ENCODE data around the gene TECRL.
A peak's percentile ranks its signal among the peaks of the same experiment; 100 is the strongest.

TECRL gene

DNA sequence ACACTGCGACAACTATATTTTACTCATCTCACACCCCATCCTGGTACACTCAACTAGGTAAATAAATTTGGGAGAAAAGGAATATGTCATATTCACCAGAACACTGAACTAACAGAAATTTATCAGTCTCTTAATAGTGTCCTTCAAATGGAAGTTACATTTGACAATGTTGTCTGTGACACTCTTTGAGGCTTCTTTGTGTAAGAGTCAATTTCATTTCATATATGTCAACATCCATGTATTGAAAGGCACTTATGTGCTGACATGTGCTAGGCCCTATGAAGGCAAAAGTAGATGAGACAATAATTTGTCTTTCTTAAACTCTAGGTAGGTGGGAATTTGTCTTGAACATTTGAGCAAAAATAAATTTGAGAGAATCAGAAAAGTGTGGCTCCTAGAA, 82.0 kb downstream of the TECRL start:
- no peak for DNase-seq (ENCODE audit: low read depth)

- DNase-seq (ENCODE audit: low read depth) = no peak
These were observed 82.7 kb downstream of the TECRL start for GRCh38 chr4:64326507-64326906.

- DNase-seq (ENCODE audit: low read depth) = no peak
These were observed 103.0 kb downstream of the TECRL start for GRCh38 chr4:64306255-64306565.

- DNase-seq (ENCODE audit: low read depth) = no peak
These were observed 103.5 kb downstream of the TECRL start for GRCh38 chr4:64305565-64306254.

GRCh38 chr4:64272432-64272831, 136.8 kb downstream of the TECRL start:
- no peak for DNase-seq (ENCODE audit: low read depth)

DNA sequence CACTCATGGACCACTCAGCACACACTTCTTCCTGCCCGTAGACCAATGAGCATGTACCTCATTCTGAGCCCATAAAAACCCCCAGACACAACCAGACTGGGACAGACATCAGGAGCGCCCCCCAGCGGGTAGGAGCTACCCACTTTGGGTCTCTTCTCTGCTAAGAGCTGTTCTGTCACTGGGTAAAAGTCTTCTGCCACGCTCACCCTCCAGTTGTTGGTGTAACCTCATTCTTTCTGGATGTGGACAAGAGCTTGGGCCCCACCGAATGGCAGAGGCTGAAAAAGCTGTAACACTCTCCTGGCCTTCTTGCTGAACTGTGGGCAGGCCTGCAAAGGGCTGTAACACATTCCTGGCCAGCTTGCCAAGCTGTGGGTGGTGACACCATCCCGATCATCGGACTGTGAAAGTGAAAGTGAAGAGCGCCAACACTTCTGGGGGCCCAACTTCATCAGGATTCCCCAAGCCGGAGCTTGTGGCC, 137.6 kb downstream of the TECRL start:
- no peak for DNase-seq (ENCODE audit: low read depth)

DNA sequence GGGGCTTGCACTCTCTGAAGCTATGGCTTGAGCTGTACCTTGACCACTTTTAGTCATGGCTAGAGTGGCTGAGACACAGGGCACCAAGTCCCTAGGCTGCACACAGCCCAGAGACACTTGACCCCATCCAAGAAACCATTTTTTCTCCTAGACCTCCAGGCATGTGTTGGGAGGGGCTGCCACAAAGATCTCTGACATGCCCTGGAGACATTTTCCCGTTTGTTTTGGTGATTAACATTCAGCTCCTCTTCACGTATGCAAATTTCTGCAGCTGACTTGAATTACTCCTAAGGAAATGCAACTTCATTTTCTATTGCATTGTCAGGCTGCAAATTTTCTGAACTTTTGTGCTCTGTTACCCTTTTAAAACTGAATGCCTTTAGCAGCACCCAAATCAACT, 142.6 kb downstream of the TECRL start:
- no peak for DNase-seq (ENCODE audit: low read depth)

- no peak for DNase-seq (ENCODE audit: low read depth)
These were observed 143.0 kb downstream of the TECRL start for GRCh38 chr4:64266263-64266662.

DNA sequence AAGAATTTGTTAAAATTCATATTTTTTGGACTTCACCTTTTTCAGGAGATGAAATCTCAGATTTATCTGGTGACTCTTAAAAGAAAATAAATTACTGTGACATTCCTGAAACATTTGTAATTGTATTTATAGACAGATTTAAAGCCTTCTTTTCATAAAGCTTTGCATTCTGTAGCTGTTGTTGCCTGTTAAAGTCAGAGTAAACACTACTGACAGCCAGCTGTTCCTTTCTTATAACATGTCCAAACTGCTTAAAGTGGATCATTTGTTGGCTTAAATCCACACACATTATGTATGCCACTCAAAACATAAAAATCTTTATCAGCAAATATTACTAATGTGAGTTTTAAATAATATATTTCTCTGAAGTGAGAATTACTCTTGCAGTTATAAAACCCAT, 157.5 kb downstream of the TECRL start:
- DNase-seq (ENCODE audit: low read depth) = no peak

- DNase-seq (ENCODE audit: low read depth) = no peak
These were observed 158.8 kb downstream of the TECRL start for GRCh38 chr4:64250488-64250887.

DNA sequence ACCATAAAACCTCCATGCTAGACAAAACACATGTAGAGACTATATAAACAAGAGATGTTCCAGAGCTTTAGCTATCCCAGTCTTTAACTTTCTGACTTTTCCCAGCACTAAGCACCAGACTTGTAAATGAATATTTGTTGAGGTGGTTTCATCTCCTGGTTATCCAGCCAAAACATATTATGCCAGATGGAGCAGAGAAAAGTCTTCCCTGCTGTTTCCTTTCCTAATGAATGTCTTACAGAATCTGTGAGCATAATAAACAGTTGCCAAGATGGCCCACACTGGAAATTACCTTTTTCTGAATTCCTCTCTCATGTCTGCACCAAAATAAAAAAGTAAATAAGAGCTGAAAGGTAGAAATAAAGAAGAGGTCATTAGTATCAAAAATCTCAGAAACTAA, 159.2 kb downstream of the TECRL start:
- DNase-seq (ENCODE audit: low read depth) = no peak

- DNase-seq (ENCODE audit: low read depth) = no peak
These were observed 161.1 kb downstream of the TECRL start for GRCh38 chr4:64248186-64248585.

DNA sequence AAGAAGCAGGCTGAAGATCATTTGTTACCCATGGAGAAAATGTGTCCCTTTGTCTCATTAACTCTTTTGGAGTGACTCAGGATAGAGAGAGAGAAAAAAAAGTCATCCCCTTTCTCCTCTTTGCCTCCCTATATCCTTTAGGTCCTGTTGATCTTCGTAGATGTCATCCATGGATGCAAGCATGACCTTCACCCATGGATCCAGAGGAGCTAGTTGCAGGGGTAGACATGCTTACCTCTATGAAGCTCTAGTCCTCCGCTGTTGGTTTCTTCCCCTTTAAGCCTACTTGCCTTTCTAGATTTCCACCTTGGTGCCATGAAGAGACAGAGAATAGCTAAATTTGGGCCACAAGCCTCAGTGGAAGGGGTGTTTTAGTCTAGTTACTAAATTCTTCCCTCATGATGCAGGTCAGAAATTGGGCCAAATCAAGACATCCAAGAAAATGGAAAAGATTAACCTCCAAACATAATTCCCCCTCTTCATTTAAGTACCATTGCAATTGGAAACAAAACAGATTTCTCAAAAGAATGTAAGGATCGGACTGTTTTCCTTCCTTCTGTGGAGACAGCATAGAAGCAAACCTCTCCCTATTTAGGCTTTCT, 178.4 kb downstream of the TECRL start:
- DNase-seq (ENCODE audit: low read depth) = peak; percentile 23
